IMR-90 (cell line): ENCODE results near the gene LYPD3. TPM values are rescaled to one million over a fixed set of nuclear protein-coding genes. Genes with fewer than 3 reads are reported as not detected.
A peak's percentile ranks its signal among the peaks of the same experiment; 100 is the strongest.

Experiments
- ATAC-seq: fragments of 200-7000 bp; cut with Tn5 transposase; 2 replicates; pipeline ENCODE4 v1.9.1; 2020; ENCODE audit warnings: low read depth, mild to moderate bottlenecking, moderate library complexity
- BruUV-seq: library from RNA; stranded (reverse); fragments of 400-500 nt; replicated peaks from 2 replicates; lab custom pipeline; 2021; lab: Mats Ljungman, UMichigan
- CTCF ChIA-PET: fragments of 300-600 bp; formaldehyde crosslinking; extraction: SDS; loops from one replicate; lab custom pipeline; 2021; ENCODE audit warnings: antibody characterized with exemption; lab: Yijun Ruan, JAX
- POLR2A ChIA-PET: fragments of 300-600 bp; sonication (Branson Sonifier 250); formaldehyde crosslinking; loops from one replicate; lab custom pipeline; 2022; ENCODE audit warnings: antibody characterized with exemption; ENCODE audit not compliant: unreplicated experiment; lab: Charles Lee
- DNase-seq: peaks from one replicate; pipeline ENCODE4 v3.0.0; 2013
- H2AFZ ChIP-seq: replicated peaks from 2 replicates; pipeline ENCODE3; 2013; ENCODE audit warnings: low read length, mild to moderate bottlenecking; ENCODE audit not compliant: poor library complexity
- H2AK5ac ChIP-seq: 2 replicates; pipeline ENCODE4 v1.6.1; 2013; ENCODE audit warnings: low read depth, low read length, inconsistent platforms
- H2AK9ac ChIP-seq: replicated peaks from 2 replicates; pipeline ENCODE3; 2013; ENCODE audit warnings: mild to moderate bottlenecking, low read depth, low read length, moderate library complexity; ENCODE audit not compliant: poor library complexity
- H2BK120ac ChIP-seq: 2 replicates; pipeline ENCODE4 v1.6.1; 2013; ENCODE audit warnings: low read depth, low read length, inconsistent platforms
- H2BK15ac ChIP-seq: 3 replicates; pipeline ENCODE4 v1.6.1; 2013; ENCODE audit warnings: low read depth, low read length, inconsistent platforms
- H2BK20ac ChIP-seq: 2 replicates; pipeline ENCODE4 v1.6.1; 2013; ENCODE audit warnings: low read depth, mild to moderate bottlenecking, inconsistent platforms, low read length, moderate library complexity
- H2BK5ac ChIP-seq: 2 replicates; pipeline ENCODE4 v1.6.1; 2013; ENCODE audit warnings: mild to moderate bottlenecking, low read depth, low read length, inconsistent platforms; ENCODE audit not compliant: poor library complexity, severe bottlenecking
- H3K14ac ChIP-seq: replicated peaks from 2 replicates; pipeline ENCODE4 v1.6.1; 2013; ENCODE audit warnings: low read depth, low read length, inconsistent platforms
- H3K18ac ChIP-seq: 2 replicates; pipeline ENCODE4 v1.6.1; 2013; ENCODE audit warnings: low read depth, low read length, control low read depth
- H3K23ac ChIP-seq: 2 replicates; pipeline ENCODE4 v1.6.1; 2013; ENCODE audit warnings: low read depth, low read length, inconsistent platforms
- H3K27ac ChIP-seq: 2 replicates; pipeline ENCODE4 v1.5.1; 2013; ENCODE audit warnings: mild to moderate bottlenecking, control low read depth, low read length; ENCODE audit not compliant: insufficient read depth
- H3K27me3 ChIP-seq: 2 replicates; pipeline ENCODE4 v1.6.1; 2013; ENCODE audit warnings: low read length; ENCODE audit not compliant: control insufficient read depth, insufficient read depth
- H3K36me3 ChIP-seq: 2 replicates; pipeline ENCODE4 v1.6.1; 2013; ENCODE audit warnings: low read length, mixed read lengths; ENCODE audit not compliant: control insufficient read depth, insufficient read depth
- H3K4ac ChIP-seq: 2 replicates; pipeline ENCODE4 v1.6.1; 2013; ENCODE audit warnings: low read depth, low read length, inconsistent platforms
- H3K4me1 ChIP-seq: 2 replicates; pipeline ENCODE4 v1.6.1; 2013; ENCODE audit warnings: low read length, mixed read lengths; ENCODE audit not compliant: control insufficient read depth, insufficient read depth
- H3K4me2 ChIP-seq: 2 replicates; pipeline ENCODE4 v1.6.1; 2013; ENCODE audit warnings: low read depth, mild to moderate bottlenecking, control low read depth, low read length, moderate library complexity
- H3K4me3 ChIP-seq: 2 replicates; pipeline ENCODE4 v1.5.1; 2013; ENCODE audit warnings: low read depth, mild to moderate bottlenecking, control low read depth, low read length, moderate library complexity; ENCODE audit not compliant: insufficient read depth
- H3K56ac ChIP-seq: 2 replicates; pipeline ENCODE4 v1.6.1; 2013; ENCODE audit warnings: low read length, inconsistent platforms; ENCODE audit not compliant: insufficient read depth; ENCODE audit errors: extremely low read depth
- H3K79me1 ChIP-seq, 2 experiments: 2 replicates each; pipeline ENCODE4 v1.6.1; 2013; ENCODE audit warnings: low read length in 2 of 2, inconsistent platforms in 1 of 2, low read depth in 1 of 2
- H3K9ac ChIP-seq: 2 replicates; pipeline ENCODE4 v1.6.1; 2013; ENCODE audit warnings: low read depth, low read length, control low read depth
- H3K9me1 ChIP-seq: 2 replicates; pipeline ENCODE4 v1.6.1; 2013; ENCODE audit warnings: low read length, inconsistent platforms; ENCODE audit not compliant: insufficient read depth
- H3K9me3 ChIP-seq: 2 replicates; pipeline ENCODE4 v1.6.1; 2013; ENCODE audit warnings: low read length; ENCODE audit not compliant: control insufficient read depth, insufficient read depth
- H4K20me1 ChIP-seq: 2 replicates; pipeline ENCODE4 v1.6.1; 2013; ENCODE audit warnings: low read length, inconsistent platforms; ENCODE audit not compliant: insufficient read depth
- H4K5ac ChIP-seq: 2 replicates; pipeline ENCODE4 v1.6.1; 2013; ENCODE audit warnings: mild to moderate bottlenecking, low read depth, low read length, control low read depth
- H4K8ac ChIP-seq, 2 experiments: 2 replicates each; pipeline ENCODE4 v1.6.1; 2013; ENCODE audit warnings: low read depth in 2 of 2, low read length in 2 of 2, control low read depth in 1 of 2, inconsistent platforms in 1 of 2
- H4K91ac ChIP-seq: 2 replicates; pipeline ENCODE4 v1.6.1; 2013; ENCODE audit warnings: low read depth, low read length, inconsistent platforms; ENCODE audit not compliant: insufficient read depth
- CEBPB ChIP-seq: IDR thresholded peaks from 2 replicates; pipeline ENCODE4 v1.6.1; 2012; ENCODE audit warnings: low read depth, low read length, improper control_type of control experiment
- ELK1 ChIP-seq: fragments of 150-350 bp; IDR thresholded peaks from 2 replicates; pipeline ENCODE4 v1.6.1; 2016; ENCODE audit warnings: low read depth, mild to moderate bottlenecking, low read length, moderate library complexity, borderline replicate concordance
- MAZ ChIP-seq: IDR thresholded peaks from 2 replicates; pipeline ENCODE4 v1.6.1; 2012; ENCODE audit warnings: low read depth, mild to moderate bottlenecking, low read length, improper control_type of control experiment, moderate library complexity, borderline replicate concordance
- RCOR1 ChIP-seq: IDR thresholded peaks from 2 replicates; pipeline ENCODE4 v1.6.1; 2012; ENCODE audit warnings: mild to moderate bottlenecking, low read length, improper control_type of control experiment; ENCODE audit not compliant: insufficient replicate concordance
- WGBS, 2 experiments: methylation state at CpG; one replicate each; pipeline versions ENCODE4 v1.1.5 to v1.1.7; 2013; ENCODE audit warnings: missing lambda C conversion rate in 2 of 2; ENCODE audit not compliant: insufficient read length in 1 of 2; ENCODE audit errors: extremely low coverage in 2 of 2; 5-methylcytosine and 5-hydroxymethylcytosine counted together
- dilution Hi-C: fragments of 300-500 bp; cut with HindIII; formaldehyde crosslinking; loops from one replicate; pipeline ENCODE4 v1.14.3; 2018; ENCODE audit warnings: low sequenced_read_pairs; ENCODE audit not compliant: unreplicated experiment
- in situ Hi-C: fragments of 300-500 bp; cut with MboI; formaldehyde crosslinking; loops from 3 replicates; pipeline ENCODE4 v1.14.3; 2019; ENCODE audit warnings: low sequenced_read_pairs, inconsistent platforms, mixed read lengths
- intact Hi-C: fragments of 100-400 bp; cut with micrococcal nuclease; formaldehyde crosslinking; loops from 2 replicates; pipeline ENCODE4 v1.10.0; 2022
- polyA plus RNA-seq, 3 experiments: library from polyadenylated mRNA; depleted of rRNA; stranded (reverse); fragments of >200 nt; gene quantifications; 2 replicates each; pipeline ENCODE4 v1.2.3, GENCODE V29; 2012; ENCODE audit warnings: low replicate concordance in 1 of 3
- total RNA-seq: library from RNA; depleted of rRNA; stranded (reverse); fragments of >200 nt; gene quantifications from 2 replicates; pipeline ENCODE4 v1.2.3, GENCODE V29; 2012

LYPD3 gene
- total and polyA plus RNA-seq, 2 of the 4 experiments (the other 2 are of a cell fraction): 0.18 to 1.1 TPM

- H3K36me3 ChIP-seq: no peaks in the 10 kb centered on the region
- no CpG with 5 or more reads among the region's 4 CpGs for WGBS, 2 experiments
- POLR2A ChIA-PET: interaction anchor here (0.6 kb wide), 1 partner anchor 70 kb away, joined by 3 read pairs; no protein-coding TSS in a partner anchor
- H3K9me1 ChIP-seq: peaks cover 7% of the 10 kb centered on the region
- H3K4me3 ChIP-seq: no peak overlapping the region
- ATAC-seq (no peak), DNase-seq (no peak)
- peak overlapping the region; percentile 73 for H2BK120ac ChIP-seq
- no peaks in the 10 kb centered on the region for H4K20me1 ChIP-seq
- CTCF ChIA-PET: interaction anchor here (0.6 kb wide), 1 partner anchor 181 kb away, joined by 4 read pairs; no protein-coding TSS in a partner anchor
- H3K27ac ChIP-seq: no peak overlapping the region
- H2BK20ac ChIP-seq: peak overlapping the region; percentile 78
- no peak overlapping the region for H2AK9ac ChIP-seq
- no peak overlapping the region for H2BK5ac ChIP-seq
- 0 out of 2 replicates have a peak overlapping the region, but pooled peaks have one; percentile 75 for H3K14ac ChIP-seq
- BruUV-seq: no TSS peak
- no peak for TF ChIP-seq CEBPB
- no peak for TF ChIP-seq ELK1
- peak; percentile 48 for TF ChIP-seq RCOR1
- TF ChIP-seq MAZ: no peak
- in situ Hi-C loops: no loop called here
- peaks cover 18% of the 10 kb centered on the region for H3K4me1 ChIP-seq
- no peak overlapping the region for H3K23ac ChIP-seq
- intact Hi-C loops: no loop called here
- H3K27me3 ChIP-seq: no peaks in the 10 kb centered on the region
- no peak overlapping the region for H4K91ac ChIP-seq
- no peak overlapping the region for H3K4me2 ChIP-seq
- H2BK15ac ChIP-seq: peak overlapping the region; percentile 94; the same call in 2 of the 3 replicates
- H4K5ac ChIP-seq: no peak overlapping the region
- peak overlapping the region; percentile 80 for H3K4ac ChIP-seq
- H2AK5ac ChIP-seq: peak overlapping the region; percentile 85
- no peak overlapping the region for H2AFZ ChIP-seq
- dilution Hi-C loops: no loop called here
- H3K18ac ChIP-seq: peak overlapping the region; percentile 79
- peak overlapping the region in 1 of 2 experiments; percentile 1; a peak in 1 of 4 replicates for H4K8ac ChIP-seq
- no peaks in the 10 kb centered on the region for H3K79me1 ChIP-seq
- H3K56ac ChIP-seq: no peak overlapping the region
- H3K9me3 ChIP-seq: no peaks in the 10 kb centered on the region
- no peak overlapping the region for H3K9ac ChIP-seq
Measured at GRCh38 chr19:43468354-43469159, 3.1 kb upstream of the LYPD3 start.
